ENCODE measurements around the gene PTOV1. TPM values are rescaled to one million over a fixed set of nuclear protein-coding genes. Genes with fewer than 3 reads are reported as not detected.

PTOV1 gene
- total and polyA plus RNA-seq, 10 of the 15 experiments (the other 5 are each of a cell fraction or from before 2014, with no cell fraction given): 3.2 to 83.5 (median 22.3) TPM

GRCh38 chr19:49859682-49860335 is 8.8 kb downstream of the PTOV1 start:
- POLR2A ChIA-PET: interaction anchor here (1.8 kb wide), 1 partner anchor 9 kb away, joined by 7 read pairs; no protein-coding TSS in a partner anchor
- SMC1A ChIA-PET (ENCODE audit: uncharacterized antibody, unreplicated experiment): no interaction called here
- no TSS peak for BruUV-seq (replicated peaks)
- in situ Hi-C loops (cut with MboI): no loop called here
- Histone ChIP-seq H3K36me3 (ENCODE audit: control insufficient read depth in 2 of 2, insufficient read depth in 2 of 2, low read length in 1 of 2) (peaks cover 8 to 29% of the 10 kb centered on the region in 2 experiments), H3K79me2 (ENCODE audit: control insufficient read depth, insufficient read depth, low read length) (no peaks in the 10 kb centered on the region; the same call in none of the 2 replicates), H3K27me3 (replicated peaks in 1 of 2; ENCODE audit: control insufficient read depth in 2 of 2, insufficient read depth in 2 of 2, low read length in 1 of 2) (no peaks in the 10 kb centered on the region), H3K4me2 (ENCODE audit: control insufficient read depth, insufficient read depth) (no peak overlapping the region), H3K4me1 (ENCODE audit: control insufficient read depth, insufficient read depth, low read length) (no peaks in the 10 kb centered on the region), H3K9ac (ENCODE audit: control insufficient read depth, insufficient read depth, low read length) (no peak overlapping the region), H4K20me1 (ENCODE audit: control insufficient read depth, insufficient read depth) (no peaks in the 10 kb centered on the region), H3K4me3 (no peak overlapping the region), H2AFZ (ENCODE audit: control insufficient read depth, low read depth, low read length) (no peak overlapping the region), H3K9me3 (replicated peaks; ENCODE audit: control insufficient read depth, insufficient read depth, low read length) (no peaks in the 10 kb centered on the region), H3K27ac (ENCODE audit: control insufficient read depth, insufficient read depth) (no peak overlapping the region)
- WGBS (ENCODE audit: insufficient coverage, insufficient replicate concordance, low lambda C conversion rate, missing lambda C conversion rate): 92% methylated on average over 22 of the region's 22 CpGs
- FAIRE-seq: no peak
- intact Hi-C loops (cut with micrococcal nuclease; ENCODE audit: unreplicated experiment): no loop called here
- ATAC-seq: no peak
- no peak for TF ChIP-seq SMC3 (IDR thresholded peaks at IDR 0.05; ENCODE audit: borderline replicate concordance, low read length)
- peak; percentile 47 for TF ChIP-seq POLR2A (IDR thresholded peaks at IDR 0.05; ENCODE audit: low read depth, low read length)
- TF ChIP-seq SIN3A (IDR thresholded peaks at IDR 0.05; ENCODE audit: low read depth, low read length): no peak
- TF ChIP-seq RBBP5 (conservative IDR thresholded peaks at IDR 0.05): no peak
- no peak for DNase-seq (ENCODE audit: low read depth, low spot score)
- RAD21 ChIA-PET (ENCODE audit: unreplicated experiment): no interaction called here
- CTCF ChIA-PET: no interaction called here

- H3K9ac ChIP-seq (ENCODE audit: control insufficient read depth, insufficient read depth, low read length): no peak overlapping the region
- no peak overlapping the region for H3K4me2 ChIP-seq (ENCODE audit: control insufficient read depth, insufficient read depth)
- H3K79me2 ChIP-seq (ENCODE audit: control insufficient read depth, insufficient read depth, low read length): peaks cover 3% of the 10 kb centered on the region
- ChIA-PET CTCF (no interaction called here), RAD21 (ENCODE audit: unreplicated experiment) (no interaction called here), POLR2A (no interaction called here), SMC1A (ENCODE audit: uncharacterized antibody, unreplicated experiment) (no interaction called here)
- WGBS (ENCODE audit: insufficient coverage, insufficient replicate concordance, low lambda C conversion rate, missing lambda C conversion rate): 74% methylated on average over 17 of the region's 17 CpGs
- in situ Hi-C loops (cut with MboI) (no loop called here), intact Hi-C loops (cut with micrococcal nuclease; ENCODE audit: unreplicated experiment) (no loop called here)
- FAIRE-seq (no peak), DNase-seq (ENCODE audit: low read depth, low spot score) (no peak), ATAC-seq (no peak)
- H2AFZ ChIP-seq (ENCODE audit: control insufficient read depth, low read depth, low read length): no peak overlapping the region
- BruUV-seq (replicated peaks): no TSS peak
- no peaks in the 10 kb centered on the region for H4K20me1 ChIP-seq (ENCODE audit: control insufficient read depth, insufficient read depth)
- H3K9me3 ChIP-seq (replicated peaks; ENCODE audit: control insufficient read depth, insufficient read depth, low read length): no peaks in the 10 kb centered on the region
- H3K27ac ChIP-seq (ENCODE audit: control insufficient read depth, insufficient read depth): no peak overlapping the region
- no peaks in the 10 kb centered on the region for H3K27me3 ChIP-seq (replicated peaks in 1 of 2; ENCODE audit: control insufficient read depth in 2 of 2, insufficient read depth in 2 of 2, low read length in 1 of 2)
- H3K4me3 ChIP-seq: no peak overlapping the region
- peaks cover 9 to 32% of the 10 kb centered on the region in 2 experiments for H3K36me3 ChIP-seq (ENCODE audit: control insufficient read depth in 2 of 2, insufficient read depth in 2 of 2, low read length in 1 of 2)
- no peaks in the 10 kb centered on the region for H3K4me1 ChIP-seq (ENCODE audit: control insufficient read depth, insufficient read depth, low read length)
- TF ChIP-seq POLR2A (IDR thresholded peaks at IDR 0.05; ENCODE audit: low read depth, low read length): peak; percentile 51; the same call in 1 of the 2 replicates
- 0 out of 2 replicates have a peak, but pooled peaks have one; percentile 22 for TF ChIP-seq POLR2AphosphoS2 (IDR thresholded peaks at IDR 0.05; ENCODE audit: low read depth, low read length)
- TF ChIP-seq HCFC1 (IDR thresholded peaks at IDR 0.05; ENCODE audit: low read length): no peak
- TF ChIP-seq POLR2AphosphoS5 (IDR thresholded peaks at IDR 0.05; ENCODE audit: low read length): peak; percentile 58
- TF ChIP-seq KAT2A (conservative IDR thresholded peaks at IDR 0.05; ENCODE audit: control insufficient read depth, low read depth, low read length): no peak
These were observed 9.6 kb downstream of the PTOV1 start for GRCh38 chr19:49860336-49861102.

Data from GM12878 (cell line).